ENCODE measurements around the gene NDUFB10.

Gene NDUFB10

DNA sequence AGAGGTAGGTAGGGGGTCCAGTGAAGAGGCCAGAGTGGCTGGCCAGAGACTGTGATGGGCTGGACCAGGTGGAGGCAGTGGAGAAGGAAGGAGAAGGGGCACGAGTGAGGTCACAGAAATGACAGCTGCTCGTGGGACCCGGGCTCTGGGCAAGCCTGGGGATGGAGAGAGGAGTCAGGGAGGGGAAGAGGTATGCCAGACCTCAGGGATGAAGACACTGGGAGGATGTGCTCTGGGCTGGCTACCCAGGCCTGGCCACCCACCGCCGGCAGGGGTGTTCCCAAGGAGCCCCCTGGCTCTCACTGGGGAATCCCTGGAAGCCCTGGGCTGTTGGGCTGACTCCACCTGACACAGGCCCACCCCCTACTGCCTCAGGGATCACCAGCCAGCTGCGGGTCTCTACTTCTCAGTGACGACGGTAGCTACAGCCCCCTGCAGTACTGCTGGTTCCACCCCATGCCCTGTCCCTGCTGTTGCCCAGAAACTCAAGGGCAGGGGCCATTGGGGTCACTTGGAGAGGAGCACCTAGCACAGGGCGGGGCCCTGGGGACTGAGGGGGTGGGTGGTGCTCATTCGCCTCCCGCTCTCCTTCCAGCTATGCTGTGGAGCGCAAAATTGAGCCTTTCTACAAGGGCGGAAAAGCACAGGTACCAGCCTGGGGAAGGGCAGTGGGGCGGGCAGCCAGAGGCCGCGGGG is 14.3 kb downstream of the NDUFB10 start:
- no peak for DNase-seq

DNA sequence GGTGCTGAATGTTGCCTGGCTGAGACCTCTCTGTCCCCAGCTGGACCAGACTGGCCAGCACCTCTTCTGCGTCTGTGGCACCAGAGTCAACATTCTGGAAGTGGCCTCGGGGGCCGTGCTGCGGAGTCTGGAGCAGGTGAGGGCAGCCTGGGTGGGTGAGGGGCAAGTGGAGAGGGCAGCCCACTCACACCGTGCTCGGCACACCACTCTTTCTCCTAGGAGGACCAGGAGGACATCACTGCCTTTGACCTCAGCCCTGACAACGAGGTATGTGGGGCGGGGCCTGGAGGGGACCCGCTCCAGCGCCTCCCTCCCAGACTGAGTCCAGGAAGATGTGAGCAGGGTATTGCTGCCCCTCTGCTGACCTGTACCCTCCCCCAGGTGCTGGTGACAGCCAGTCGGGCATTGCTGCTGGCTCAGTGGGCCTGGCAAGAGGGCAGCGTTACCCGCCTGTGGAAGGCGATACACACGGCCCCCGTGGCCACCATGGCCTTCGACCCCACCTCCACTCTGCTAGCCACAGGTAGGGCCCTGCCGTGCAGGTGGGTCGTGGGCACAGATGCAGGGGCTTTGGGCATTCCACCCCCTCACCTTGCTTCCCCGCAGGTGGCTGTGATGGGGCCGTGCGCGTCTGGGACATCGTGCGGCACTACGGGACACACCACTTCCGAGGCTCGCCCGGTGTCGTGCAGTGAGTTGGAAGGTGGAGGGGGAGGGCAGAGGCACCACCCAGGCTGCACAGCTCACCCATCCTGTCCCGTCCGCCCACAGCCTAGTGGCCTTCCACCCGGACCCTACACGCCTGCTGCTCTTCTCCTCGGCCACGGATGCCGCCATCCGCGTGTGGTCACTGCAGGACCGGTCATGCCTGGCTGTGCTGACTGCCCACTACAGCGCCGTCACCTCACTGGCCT is 15.1 kb downstream of the NDUFB10 start:
- DNase-seq: no peak

DNA sequence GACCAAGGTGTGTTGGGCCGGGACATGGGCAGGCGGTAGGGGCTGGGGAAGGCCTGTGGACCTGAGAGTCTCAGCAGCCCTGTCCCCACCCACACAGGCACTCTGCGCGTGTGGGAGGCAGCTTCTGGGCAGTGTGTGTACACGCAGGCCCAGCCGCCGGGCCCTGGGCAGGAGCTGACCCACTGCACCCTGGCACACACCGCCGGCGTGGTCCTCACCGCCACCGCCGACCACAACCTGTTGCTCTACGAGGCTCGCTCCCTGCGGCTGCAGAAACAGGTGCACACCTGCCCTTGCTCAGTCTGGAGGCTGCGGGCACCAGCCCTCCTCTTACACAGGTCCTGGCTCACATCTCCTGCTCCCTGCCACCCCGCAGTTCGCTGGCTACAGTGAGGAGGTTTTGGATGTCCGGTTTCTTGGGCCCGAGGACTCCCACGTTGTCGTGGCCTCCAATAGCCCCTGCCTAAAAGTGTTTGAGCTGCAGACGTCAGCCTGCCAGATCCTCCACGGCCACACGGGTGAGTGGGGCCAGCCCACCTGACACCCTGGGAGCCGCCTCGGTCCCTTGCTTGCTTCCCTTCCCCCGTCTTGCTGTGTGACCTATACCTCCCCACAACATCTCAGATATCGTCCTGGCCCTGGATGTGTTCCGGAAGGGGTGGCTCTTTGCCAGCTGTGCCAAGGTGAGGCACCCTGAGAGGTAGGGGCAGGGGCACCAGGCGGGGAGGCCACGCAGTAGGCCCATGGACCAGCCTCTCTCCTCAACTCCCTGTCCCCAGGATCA is 16.3 kb downstream of the NDUFB10 start:
- no peak for DNase-seq

DNA sequence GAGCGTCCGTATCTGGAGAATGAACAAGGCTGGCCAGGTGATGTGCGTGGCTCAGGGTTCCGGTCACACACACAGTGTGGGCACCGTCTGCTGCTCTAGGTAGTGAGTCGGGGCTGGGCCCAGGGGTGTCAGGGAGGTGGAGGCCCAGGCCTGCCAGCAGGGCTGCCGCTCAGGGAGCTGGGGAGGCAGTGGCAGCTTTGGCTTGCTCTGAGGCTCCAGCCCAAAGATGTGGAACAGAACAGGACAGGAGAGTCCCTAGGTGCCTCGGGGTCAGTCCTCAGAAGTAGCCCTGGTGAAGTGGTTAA is 16.8 kb downstream of the NDUFB10 start:
- DNase-seq: no peak

DNA sequence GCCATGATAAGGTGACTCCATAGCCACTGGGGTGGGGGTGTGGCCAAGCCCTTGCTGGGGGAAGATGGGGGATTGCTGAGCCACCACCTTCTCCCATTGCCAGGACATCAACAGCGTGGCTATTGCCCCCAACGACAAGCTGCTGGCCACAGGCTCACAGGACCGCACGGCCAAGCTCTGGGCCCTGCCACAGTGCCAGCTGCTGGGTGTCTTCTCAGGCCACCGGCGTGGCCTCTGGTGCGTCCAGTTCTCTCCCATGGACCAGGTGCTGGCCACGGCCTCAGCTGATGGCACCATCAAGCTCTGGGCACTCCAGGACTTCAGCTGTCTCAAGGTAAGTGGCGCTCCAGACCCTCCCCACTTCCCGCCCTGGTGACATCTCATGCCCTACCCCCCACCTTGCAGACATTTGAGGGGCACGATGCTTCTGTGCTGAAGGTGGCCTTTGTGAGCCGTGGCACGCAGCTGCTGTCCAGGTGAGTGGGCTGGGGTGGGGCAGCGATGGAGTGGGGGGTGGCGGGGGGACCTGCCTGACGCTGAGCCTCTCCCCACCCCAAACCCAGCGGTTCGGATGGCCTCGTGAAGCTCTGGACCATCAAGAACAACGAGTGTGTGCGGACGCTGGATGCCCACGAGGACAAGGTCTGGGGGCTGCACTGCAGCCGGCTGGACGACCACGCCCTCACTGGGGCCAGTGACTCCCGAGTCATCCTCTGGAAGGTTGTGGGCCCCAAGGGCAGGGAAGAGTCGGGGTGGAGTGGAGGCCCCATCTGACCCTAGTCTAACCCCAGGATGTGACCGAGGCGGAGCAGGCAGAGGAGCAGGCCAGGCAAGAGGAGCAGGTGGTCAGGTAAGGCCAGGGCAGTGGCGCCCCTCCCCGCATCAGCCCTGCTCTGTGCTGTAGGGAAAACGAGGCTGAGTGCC is 17.9 kb downstream of the NDUFB10 start:
- no peak for DNase-seq

DNA sequence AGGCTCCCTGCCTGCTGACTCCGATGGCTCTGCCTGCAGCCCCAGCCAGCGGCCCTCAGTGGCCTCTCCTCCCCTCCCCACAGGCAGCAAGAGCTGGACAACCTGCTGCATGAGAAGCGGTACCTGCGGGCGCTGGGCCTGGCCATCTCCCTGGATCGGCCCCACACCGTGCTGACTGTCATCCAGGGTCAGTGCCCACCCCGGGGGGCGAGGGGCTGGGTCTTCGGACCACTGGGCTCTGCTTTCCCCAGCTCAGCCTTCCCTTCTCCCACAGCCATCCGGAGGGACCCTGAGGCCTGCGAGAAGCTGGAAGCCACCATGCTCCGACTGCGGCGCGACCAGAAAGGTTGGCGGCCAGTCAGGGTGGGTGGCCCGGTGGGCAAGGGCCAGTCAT is 18.5 kb downstream of the NDUFB10 start:
- no peak for DNase-seq

DNA sequence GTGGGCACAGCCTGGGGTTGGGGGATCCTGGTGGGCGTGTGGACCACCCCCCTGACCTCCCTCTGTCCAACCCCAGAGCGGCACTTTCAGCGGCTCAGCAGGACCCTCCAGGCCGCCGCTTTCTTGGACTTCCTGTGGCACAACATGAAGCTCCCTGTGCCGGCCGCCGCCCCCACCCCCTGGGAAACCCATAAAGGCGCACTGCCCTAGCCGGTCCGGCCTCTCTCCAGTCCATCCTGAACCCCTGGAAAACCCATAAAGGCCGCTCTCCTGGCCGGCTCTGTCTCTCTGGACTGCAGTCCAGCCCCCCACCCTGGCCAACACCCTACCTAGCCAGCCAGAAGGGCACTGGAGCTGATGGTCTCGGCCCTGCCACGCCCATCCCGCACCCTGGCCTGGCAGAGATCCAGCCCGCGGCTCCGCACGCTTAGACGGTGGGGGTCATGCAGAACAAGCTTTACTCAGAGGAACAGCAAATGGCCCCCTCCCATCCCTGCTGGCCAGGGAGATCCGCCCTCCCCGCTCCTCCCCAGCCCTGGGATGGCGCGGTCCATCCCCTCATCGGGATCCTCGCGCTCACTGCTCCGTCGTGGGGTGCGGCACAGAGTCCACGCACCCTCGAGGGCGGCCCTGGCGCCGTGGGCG is 19.3 kb downstream of the NDUFB10 start:
- DNase-seq: no peak

DNA sequence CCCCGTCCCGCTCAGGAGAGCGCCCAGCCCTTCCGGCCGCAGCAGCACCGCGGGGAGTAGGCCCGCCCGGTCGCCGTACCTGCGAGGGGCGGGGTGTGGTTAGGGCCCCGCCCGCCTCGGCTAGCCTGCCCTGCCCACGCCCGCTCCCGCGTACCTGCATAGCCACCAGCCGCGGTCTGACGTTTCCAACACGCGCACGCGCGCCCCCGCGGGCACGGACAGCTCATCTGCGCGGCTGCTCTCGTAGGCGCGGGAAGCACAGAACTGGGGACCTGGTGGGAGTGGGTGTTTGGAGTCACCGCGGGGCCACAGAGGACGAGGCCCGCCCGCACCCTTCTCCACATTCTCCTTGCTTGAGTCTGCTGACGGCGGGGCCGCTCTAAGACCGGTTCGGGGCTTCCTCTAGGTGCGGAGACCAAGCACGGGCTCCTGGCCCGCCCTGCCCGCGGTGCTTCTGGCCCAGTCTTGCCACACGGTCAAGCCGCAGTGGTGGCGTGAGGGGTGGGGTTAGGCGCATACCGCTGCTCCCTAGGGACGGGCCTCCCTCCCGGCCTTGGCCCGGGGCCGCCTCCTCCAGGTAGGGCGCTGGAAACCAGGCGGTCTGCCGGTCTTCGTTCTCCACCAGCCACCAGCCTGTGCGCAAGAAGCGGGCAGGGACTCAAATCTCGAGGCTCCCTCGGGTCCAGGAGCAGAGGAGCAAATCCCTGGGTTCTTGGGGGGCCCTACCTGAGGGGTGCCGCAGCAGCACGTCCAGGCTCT is 20.1 kb downstream of the NDUFB10 start:
- DNase-seq: peak; percentile 56

DNA sequence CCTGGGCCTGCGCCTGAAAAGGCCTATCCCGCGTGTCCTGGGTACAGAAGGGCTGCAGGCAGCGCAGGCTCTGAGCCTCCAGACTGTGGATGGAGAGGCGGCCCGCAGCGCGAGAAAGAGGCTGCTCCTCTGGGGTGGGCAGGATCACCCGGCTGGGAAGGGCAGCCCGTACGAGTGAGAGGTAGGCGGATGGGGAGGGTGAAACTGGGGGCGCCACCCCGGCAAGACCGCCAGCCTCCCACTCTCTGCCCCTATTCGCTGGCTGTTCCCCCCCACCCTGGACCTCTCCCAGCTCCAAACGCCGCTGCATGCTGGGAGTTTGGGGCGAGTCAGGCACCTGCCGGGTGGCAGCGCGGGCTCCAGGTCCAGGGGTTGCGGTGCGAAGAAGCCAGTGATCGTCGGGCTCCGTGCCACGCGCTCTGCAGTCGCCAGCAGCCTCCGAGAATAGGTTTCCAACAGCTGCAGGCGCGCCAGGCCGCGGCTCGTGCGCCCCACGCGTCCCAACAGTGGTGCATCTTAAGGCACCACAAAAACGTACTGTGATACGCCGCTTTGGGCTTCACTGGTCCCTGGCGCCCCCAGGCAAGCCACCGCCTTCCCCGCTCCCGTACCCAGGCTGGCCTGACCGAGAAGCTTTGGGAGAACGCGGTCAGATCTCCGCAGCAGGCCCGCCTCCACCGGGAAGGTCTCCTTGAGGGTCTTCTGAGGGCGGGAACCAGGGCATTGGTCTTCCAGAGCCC is 20.9 kb downstream of the NDUFB10 start:
- no peak for DNase-seq

DNA sequence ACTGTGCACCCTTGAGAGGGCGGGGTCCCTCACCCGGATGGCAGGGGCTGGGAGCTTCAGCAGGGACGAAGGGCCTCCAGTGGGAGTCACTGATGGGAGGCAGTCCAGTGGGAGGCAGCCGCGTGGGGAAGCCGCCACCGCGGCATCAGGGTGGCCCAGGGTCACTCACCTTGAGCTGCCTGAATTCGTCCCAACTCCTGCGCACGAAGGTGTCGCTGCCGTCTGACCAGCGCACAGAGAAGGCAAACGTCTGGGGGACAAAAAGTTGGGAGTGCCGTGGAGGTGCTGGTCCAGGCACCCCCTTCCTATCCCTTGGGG is 21.4 kb downstream of the NDUFB10 start:
- no peak for DNase-seq

DNA sequence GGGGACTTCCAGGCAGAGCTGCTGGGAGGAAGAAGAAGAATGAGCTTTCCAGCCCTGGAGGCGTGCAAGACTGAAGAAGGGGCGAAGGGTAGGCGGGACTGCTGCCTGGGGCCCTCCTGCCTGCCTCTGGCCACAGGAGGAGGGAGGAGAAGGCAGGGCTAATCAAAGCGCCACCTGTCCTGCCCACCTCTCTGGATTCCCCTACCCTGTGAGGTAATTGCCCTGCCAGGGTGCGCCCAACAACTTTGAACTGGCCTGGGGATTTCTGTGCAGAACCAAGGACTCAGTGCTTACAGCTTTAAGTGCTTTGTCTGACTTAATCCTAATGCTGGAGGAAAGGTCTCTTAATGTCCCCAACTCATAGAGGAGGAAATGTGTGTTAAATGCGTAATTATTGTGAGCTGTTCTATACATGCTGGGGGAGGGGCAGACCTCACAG is 22.1 kb downstream of the NDUFB10 start, which contains the start of gene NOXO1:
Gene NOXO1 (minus strand): TSS at position 72 of the 439 bp plus-strand sequence. CDS start 290 bp downstream, outside the sequence.
- no peak for DNase-seq

DNA sequence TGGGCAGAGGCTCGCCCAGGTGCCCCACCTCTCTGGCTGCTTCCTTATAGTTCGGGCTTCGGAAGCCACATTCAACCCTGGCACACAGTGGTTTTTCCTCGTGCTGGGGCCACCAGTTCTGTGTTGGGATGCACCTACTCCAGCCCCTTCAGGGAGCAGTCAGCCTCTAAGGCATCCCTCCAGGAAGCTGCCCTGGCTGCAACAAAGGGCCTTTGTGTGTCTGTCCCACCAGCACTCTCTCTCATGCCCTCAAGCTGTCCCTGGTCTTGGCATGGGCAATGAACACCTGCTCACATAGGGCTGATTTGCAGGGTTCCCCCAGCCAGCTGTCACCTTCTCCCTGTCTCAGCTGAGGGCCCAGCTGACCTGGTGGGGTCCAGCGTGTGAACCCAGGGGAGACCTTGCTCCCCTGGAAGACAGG is 22.7 kb downstream of the NDUFB10 start:
- no peak for DNase-seq

DNA sequence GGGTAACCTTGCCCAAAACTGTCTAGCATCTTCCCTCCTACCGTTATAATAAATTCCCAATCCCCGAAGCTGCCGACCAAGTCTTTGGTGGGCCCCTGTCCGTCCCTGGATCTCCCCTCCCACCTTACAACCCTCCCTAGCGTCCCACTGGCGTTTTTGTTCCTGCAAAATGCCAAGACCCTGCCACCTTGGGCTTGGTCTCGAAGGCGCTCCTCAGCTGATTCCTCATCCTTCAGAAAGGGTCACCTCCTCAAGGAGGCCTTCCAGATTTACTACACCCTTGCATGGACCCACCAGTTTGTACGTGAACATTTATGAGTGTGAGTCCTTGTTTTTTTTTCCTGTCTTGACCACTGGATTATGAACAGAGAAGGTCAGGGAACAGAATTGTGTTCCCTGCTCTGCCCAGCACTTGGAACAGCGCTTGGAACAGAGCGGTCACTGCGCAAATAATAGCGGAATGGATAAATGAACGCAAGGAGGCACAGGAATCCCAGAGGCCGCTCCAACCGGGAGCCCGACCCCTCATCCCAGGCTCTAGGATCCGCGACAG is 23.7 kb downstream of the NDUFB10 start:
- no peak for DNase-seq

DNA sequence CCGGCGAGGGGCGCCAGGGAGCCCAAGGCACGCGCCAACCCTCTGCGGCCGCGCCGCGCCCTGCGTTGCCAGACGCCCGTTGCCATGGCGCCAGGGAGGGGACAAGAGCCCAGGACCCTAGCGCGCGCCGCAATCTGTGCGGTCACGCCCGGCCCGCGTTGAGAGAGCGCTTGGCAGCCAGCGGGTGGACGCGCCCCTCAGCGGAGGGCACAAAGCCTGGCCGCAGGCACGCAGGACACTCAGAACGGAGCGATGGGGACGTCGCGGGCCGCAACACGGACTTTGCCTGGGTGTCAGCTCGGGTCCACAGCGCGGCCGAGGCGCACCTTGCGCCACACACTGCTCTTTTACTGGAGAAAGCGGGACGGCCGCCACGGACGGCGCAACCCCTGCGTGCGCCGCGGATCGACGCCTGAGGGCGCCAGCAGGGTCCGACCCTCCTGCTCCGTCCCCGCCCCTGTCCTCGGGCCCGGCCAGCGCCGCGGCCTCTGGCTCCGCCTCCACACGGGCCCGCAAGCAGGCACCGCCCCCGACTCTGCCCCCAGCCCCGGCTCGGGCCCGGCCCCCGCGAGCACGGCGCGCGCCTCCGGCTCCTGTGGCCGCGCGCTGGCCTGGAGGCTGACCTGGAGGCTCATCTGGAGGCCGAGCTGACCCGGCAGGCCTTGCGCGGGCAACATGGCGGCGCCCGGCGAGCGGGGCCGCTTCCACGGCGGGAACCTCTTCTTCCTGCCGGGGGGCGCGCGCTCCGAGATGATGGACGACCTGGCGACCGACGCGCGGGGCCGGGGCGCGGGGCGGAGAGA is 24.4 kb downstream of the NDUFB10 start, which contains the start of gene GFER:
Gene GFER (plus strand): TSS at position 650 of the 803 bp plus-strand sequence. CDS start 26 bp downstream, at position 676.
- peak; percentile 79 for DNase-seq

DNA sequence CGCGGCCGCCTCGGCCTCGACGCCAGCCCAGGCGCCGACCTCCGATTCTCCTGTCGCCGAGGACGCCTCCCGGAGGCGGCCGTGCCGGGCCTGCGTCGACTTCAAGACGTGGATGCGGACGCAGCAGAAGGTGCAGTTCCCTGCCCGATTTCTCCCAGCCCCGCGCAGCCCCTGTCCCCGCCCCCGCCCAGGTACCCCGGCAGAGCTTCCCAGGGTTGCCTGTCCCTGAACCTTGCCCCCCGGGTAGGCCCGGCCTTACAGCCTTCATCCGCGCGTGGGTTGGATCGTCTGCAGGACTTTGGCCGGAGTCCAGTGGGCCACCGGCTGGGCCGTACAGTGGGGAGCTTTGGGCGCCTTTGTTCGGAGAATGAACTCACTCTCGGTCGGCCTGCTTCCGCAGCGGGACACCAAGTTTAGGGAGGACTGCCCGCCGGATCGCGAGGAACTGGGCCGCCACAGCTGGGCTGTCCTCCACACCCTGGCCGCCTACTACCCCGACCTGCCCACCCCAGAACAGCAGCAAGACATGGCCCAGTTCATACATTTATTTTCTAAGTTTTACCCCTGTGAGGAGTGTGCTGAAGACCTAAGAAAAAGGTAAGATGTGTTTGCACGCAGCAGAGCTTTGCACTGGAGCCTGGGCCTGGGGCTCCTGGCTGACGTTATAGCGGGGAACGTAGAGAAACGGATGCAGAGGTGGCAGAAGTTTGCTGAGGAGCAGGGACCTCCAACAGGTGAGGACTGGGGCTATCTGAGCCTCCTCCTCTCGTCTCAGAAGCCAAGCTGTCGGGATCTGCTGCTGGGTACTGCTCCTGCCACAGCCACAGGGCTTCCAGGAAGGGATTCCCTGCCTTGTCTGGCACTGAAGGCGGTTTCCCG is 25.2 kb downstream of the NDUFB10 start:
- DNase-seq: no peak

DNA sequence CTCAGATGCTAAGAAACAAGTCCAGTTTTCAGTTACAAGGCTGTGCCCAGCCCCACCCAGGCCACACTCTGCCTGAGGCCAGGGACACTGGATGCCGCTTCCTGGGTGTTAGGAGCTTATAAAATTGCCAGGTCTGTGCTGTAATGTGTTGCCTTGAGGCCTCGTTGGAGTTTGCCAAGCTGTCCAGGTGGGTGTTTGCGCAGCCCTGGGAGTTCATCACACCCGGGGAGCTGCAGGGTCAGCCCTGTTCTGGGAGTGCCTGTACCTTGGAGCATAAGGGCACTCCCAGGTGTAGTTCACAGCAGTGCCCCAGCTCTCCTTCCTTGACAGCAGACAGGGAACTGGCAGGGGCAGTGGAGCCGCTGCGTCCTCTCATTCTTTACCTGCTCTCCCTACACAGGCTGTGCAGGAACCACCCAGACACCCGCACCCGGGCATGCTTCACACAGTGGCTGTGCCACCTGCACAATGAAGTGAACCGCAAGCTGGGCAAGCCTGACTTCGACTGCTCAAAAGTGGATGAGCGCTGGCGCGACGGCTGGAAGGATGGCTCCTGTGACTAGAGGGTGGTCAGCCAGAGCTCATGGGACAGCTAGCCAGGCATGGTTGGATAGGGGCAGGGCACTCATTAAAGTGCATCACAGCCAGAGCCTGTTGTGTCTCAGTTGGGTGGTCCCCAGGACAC is 26.3 kb downstream of the NDUFB10 start:
- no peak for DNase-seq

DNA sequence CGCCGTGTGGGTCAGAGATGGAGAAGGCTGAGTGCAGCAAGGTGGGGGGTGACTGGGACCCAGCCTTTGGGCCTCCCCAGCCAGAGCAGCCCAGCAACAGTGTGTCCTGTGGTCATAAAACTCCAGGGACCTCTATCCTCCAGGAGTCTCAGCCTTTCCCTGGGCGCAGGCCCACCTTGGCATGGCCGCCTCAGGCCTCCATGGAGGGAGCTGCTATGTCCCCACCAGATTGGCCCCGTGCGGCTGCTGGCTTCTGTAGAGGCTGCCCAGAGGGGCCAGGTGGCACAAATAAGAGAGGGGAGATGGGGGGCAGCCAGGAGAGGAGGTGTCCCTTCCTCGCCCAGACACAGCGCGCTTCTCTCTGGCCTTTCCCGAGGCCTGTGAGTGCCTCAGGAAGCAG is 27.9 kb downstream of the NDUFB10 start:
- no peak for DNase-seq
